HG02870 (cell line): Measurements from ENCODE around the gene PTPRCAP.
A peak's percentile ranks its signal among the peaks of the same experiment; 100 is the strongest.
"Not testable (repeated sequence)": the region's sequence is repeated elsewhere in the genome, so short reads cannot be mapped to it uniquely, and the experiment has no call there.

ENCODE experiments used
- ATAC-seq: cut with Tn5 transposase; IDR thresholded peaks from one replicate; pipeline ENCODE4 v1.9.1; 2021; ENCODE audit warnings: mild to moderate bottlenecking, moderate library complexity; ENCODE audit not compliant: unreplicated experiment

PTPRCAP gene

GRCh38 chr11:67437082-67437808, at the start of gene PTPRCAP:
PTPRCAP (minus strand) TSS chr11:67437682; CDS start chr11:67437619, 63 bp downstream.
- ATAC-seq = no peak

- ATAC-seq = no peak
Observed at GRCh38 chr11:67486481-67487195, 49.2 kb upstream of the PTPRCAP start.

GRCh38 chr11:67485873-67486361, 48.4 kb upstream of the PTPRCAP start:
- not testable (repeated sequence) for ATAC-seq

GRCh38 chr11:67484847-67485311, 47.4 kb upstream of the PTPRCAP start:
- ATAC-seq = no peak

- no peak for ATAC-seq
Observed at GRCh38 chr11:67483831-67484665, 46.6 kb upstream of the PTPRCAP start.

GRCh38 chr11:67482827-67483798, 45.6 kb upstream of the PTPRCAP start, which contains the start of gene AIP:
AIP (plus strand) TSS chr11:67483026; CDS start chr11:67483159, 133 bp downstream.
- ATAC-seq = peak; percentile 54

GRCh38 chr11:67482275-67482826, 44.9 kb upstream of the PTPRCAP start:
- ATAC-seq = no peak

- not testable (repeated sequence) for ATAC-seq
Observed at GRCh38 chr11:67477344-67478050, 40.0 kb upstream of the PTPRCAP start.

- not testable (repeated sequence) for ATAC-seq
Observed at GRCh38 chr11:67476692-67477091, 39.2 kb upstream of the PTPRCAP start.

- ATAC-seq = no peak
Observed at GRCh38 chr11:67472882-67473281, 35.4 kb upstream of the PTPRCAP start.

- ATAC-seq = no peak
Observed at GRCh38 chr11:67470337-67471002, 33.0 kb upstream of the PTPRCAP start.

GRCh38 chr11:67469508-67469811, 32.0 kb upstream of the PTPRCAP start:
- ATAC-seq = peak; percentile 2

- peak; percentile 65 for ATAC-seq
Observed at GRCh38 chr11:67468759-67469507, 31.5 kb upstream of the PTPRCAP start, which contains the start of gene TMEM134. TMEM134 (minus strand) TSS chr11:67469251; CDS start chr11:67469192, 59 bp downstream.

GRCh38 chr11:67468456-67468758, 30.9 kb upstream of the PTPRCAP start:
- ATAC-seq = no peak

- ATAC-seq = no peak
Observed at GRCh38 chr11:67468056-67468455, 30.6 kb upstream of the PTPRCAP start.

GRCh38 chr11:67466962-67467771, 29.7 kb upstream of the PTPRCAP start:
- ATAC-seq = no peak

GRCh38 chr11:67466367-67466766, 28.9 kb upstream of the PTPRCAP start:
- ATAC-seq = no peak
